ENCODE results near the gene SCNN1A. TPM values are rescaled to one million over a fixed set of nuclear protein-coding genes. Genes with fewer than 3 reads are reported as not detected.
A peak's percentile ranks its signal among the peaks of the same experiment; 100 is the strongest.

Gene SCNN1A
- total and polyA plus RNA-seq, 2 of the 13 experiments (the other 11 are each of a cell fraction or from before 2014, with no cell fraction given): 1.5 to 14.6 TPM

- TF ChIP-seq TERF1 (CRISPR knock-in tag; IDR thresholded peaks at IDR 0.05) (no peak), ATF5 (CRISPR knock-in tag; IDR thresholded peaks at IDR 0.05; ENCODE audit: low read depth) (0 out of 2 replicates have a peak, but pooled peaks have one; percentile 63), ZNF607 (CRISPR knock-in tag; IDR thresholded peaks at IDR 0.05; ENCODE audit: borderline replicate concordance) (peak; percentile 64; the same call in 1 of the 2 replicates), SRSF9 (IDR thresholded peaks at IDR 0.05; ENCODE audit: borderline replicate concordance, insufficient read depth, low read depth, low read length, poor library complexity, severe bottlenecking) (no peak), ZFP1 (CRISPR knock-in tag; IDR thresholded peaks at IDR 0.05) (0 out of 2 replicates have a peak, but pooled peaks have one; percentile 46), ZNF33B (CRISPR knock-in tag; IDR thresholded peaks at IDR 0.05) (no peak), PRDM10 (CRISPR knock-in tag; IDR thresholded peaks at IDR 0.05; ENCODE audit: low read depth) (0 out of 2 replicates have a peak, but pooled peaks have one; percentile 26), ZBTB21 (CRISPR knock-in tag; IDR thresholded peaks at IDR 0.05) (peak; percentile 25; the same call in 1 of the 2 replicates), ZNF296 (CRISPR knock-in tag; conservative IDR thresholded peaks at IDR 0.05) (peak; percentile 58; the same call in 1 of the 2 replicates), SP140L (CRISPR knock-in tag; IDR thresholded peaks at IDR 0.05; ENCODE audit: borderline replicate concordance) (no peak), NFE2L1 (CRISPR knock-in tag; IDR thresholded peaks at IDR 0.05; ENCODE audit: borderline replicate concordance) (no peak), BORCS8-MEF2B (CRISPR knock-in tag; IDR thresholded peaks at IDR 0.05) (no peak), SMAD1 (CRISPR knock-in tag; IDR thresholded peaks at IDR 0.05; ENCODE audit: borderline replicate concordance, low read depth) (0 out of 2 replicates have a peak, but pooled peaks have one; percentile 61), MED8 (CRISPR knock-in tag; IDR thresholded peaks at IDR 0.05; ENCODE audit: insufficient replicate concordance) (peak; percentile 61), ZNF280D (CRISPR knock-in tag; IDR thresholded peaks at IDR 0.05) (no peak), GMEB2 (CRISPR knock-in tag; IDR thresholded peaks at IDR 0.05; ENCODE audit: low read depth) (no peak), PCBP2 (optimal IDR thresholded peaks at IDR 0.05; ENCODE audit: low read depth, low read length, poor library complexity, severe bottlenecking) (no peak)
Measured at GRCh38 chr12:6363330-6364043, 11.9 kb downstream of the SCNN1A start (continued).

All from HepG2 (cell line).